SU-DHL-6 (cell line): ENCODE data around the gene NRXN2.

Source experiments
- CTCF ChIP-seq: fragments of 200-600 bp; sonication (generic); IDR thresholded peaks from one replicate; pipeline ENCODE4 v1.5.1; 2017; ENCODE audit warnings: antibody characterized with exemption, mild to moderate bottlenecking, low read length, moderate library complexity; ENCODE audit not compliant: insufficient read depth, poor library complexity, severe bottlenecking
- EZH2phosphoT487 ChIP-seq: fragments of 200-600 bp; sonication (generic), shearing (Covaris generic); conservative IDR thresholded peaks from 2 replicates; pipeline ENCODE4 v1.6.1; 2018; ENCODE audit warnings: mild to moderate bottlenecking, antibody characterized with exemption, low read length, moderate library complexity, mixed read lengths

GRCh38 chr11:64658265-64658664 lies 64.7 kb downstream of the NRXN2 start:
- TF ChIP-seq CTCF (no peak), EZH2phosphoT487 (no peak)
